ENCODE results near the gene GALNT10.

GALNT10 gene

GRCh38 chr5:154324033-154324432 is 133.5 kb downstream of the GALNT10 start:
- DNase-seq (ENCODE audit: low spot score), result no peak
- TF ChIP-seq, protein P1, sequence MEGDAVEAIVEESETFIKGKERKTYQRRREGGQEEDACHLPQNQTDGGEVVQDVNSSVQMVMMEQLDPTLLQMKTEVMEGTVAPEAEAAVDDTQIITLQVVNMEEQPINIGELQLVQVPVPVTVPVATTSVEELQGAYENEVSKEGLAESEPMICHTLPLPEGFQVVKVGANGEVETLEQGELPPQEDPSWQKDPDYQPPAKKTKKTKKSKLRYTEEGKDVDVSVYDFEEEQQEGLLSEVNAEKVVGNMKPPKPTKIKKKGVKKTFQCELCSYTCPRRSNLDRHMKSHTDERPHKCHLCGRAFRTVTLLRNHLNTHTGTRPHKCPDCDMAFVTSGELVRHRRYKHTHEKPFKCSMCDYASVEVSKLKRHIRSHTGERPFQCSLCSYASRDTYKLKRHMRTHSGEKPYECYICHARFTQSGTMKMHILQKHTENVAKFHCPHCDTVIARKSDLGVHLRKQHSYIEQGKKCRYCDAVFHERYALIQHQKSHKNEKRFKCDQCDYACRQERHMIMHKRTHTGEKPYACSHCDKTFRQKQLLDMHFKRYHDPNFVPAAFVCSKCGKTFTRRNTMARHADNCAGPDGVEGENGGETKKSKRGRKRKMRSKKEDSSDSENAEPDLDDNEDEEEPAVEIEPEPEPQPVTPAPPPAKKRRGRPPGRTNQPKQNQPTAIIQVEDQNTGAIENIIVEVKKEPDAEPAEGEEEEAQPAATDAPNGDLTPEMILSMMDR (IDR thresholded peaks at IDR 0.05; ENCODE audit: extremely low read depth, insufficient read depth, missing control alignments), result no peak
- in situ Hi-C loops (cut with MboI; ENCODE audit: low pct_unique_long_range_greater_than_20kb, low sequenced_read_pairs, unreplicated experiment), result no loop called here

DNA sequence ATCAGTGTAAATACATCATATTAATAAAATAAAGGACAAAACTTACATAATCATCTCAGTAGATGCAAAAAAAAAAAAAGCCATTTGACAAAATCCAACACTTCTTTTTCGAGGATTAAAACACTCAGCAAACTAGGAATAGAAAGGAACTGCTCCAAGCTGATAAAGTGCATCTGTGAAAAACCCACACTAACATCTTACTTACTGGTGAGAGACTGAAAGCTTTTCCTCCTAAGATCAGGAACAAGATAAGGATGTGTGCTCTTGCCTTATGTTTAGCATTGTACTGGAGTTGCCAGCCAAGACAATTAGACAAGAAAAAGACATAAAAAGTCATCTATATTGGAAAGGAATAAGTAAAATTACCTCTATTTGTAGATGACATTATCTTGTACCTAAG is 135.0 kb downstream of the GALNT10 start:
- no peak for DNase-seq (ENCODE audit: low spot score)
- in situ Hi-C loops (cut with MboI; ENCODE audit: low pct_unique_long_range_greater_than_20kb, low sequenced_read_pairs, unreplicated experiment), result no loop called here
- TF ChIP-seq, protein P1 (IDR thresholded peaks at IDR 0.05; ENCODE audit: extremely low read depth, insufficient read depth, missing control alignments), result no peak

DNA sequence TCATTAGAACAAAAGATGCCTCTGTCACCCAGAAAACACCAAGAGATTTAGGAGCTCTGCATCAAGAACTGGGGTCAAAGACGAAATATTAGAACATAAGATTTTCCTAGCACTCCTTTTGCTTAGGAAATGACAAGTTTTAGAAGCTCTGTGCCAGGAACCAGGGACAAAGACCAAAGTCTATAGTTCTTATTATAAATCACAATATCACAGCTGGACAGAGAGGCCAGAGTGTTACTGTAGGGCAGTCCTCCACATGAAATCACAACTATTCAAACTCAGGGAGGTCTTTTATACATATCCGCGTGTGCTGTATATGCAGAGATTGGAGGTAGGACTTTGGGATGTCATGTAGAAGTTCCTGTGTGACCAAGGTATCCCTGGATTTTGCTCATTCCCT is 138.5 kb downstream of the GALNT10 start:
- DNase-seq (ENCODE audit: low spot score), result no peak
- in situ Hi-C loops (cut with MboI; ENCODE audit: low pct_unique_long_range_greater_than_20kb, low sequenced_read_pairs, unreplicated experiment), result no loop called here
- TF ChIP-seq, protein P1 (IDR thresholded peaks at IDR 0.05; ENCODE audit: extremely low read depth, insufficient read depth, missing control alignments), result no peak

DNA sequence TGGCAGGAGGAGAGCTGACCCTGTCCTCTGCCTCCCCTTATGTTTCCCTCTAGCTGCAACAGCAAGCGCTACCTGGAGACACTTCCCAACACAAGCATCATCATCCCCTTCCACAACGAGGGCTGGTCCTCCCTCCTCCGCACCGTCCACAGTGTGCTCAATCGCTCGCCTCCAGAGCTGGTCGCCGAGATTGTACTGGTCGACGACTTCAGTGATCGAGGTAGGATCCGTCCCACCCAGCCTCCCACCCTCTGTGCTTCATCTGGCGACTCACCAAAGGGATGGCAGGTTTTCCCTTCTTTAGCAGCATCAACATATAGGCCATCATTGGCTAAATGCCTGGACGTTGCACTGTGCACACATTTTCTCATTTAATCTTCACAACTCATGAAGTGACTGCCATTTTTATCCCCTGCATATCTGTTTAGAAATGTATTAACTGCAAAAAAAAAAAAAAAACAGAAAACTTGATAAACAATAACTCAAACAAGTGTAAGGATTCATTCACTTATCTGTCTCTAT is 139.0 kb downstream of the GALNT10 start:
- in situ Hi-C loops (cut with MboI; ENCODE audit: low pct_unique_long_range_greater_than_20kb, low sequenced_read_pairs, unreplicated experiment), result no loop called here
- TF ChIP-seq, protein P1 (IDR thresholded peaks at IDR 0.05; ENCODE audit: extremely low read depth, insufficient read depth, missing control alignments), result no peak

GRCh38 chr5:154330097-154330667 is 139.6 kb downstream of the GALNT10 start:
- TF ChIP-seq, protein P1 (IDR thresholded peaks at IDR 0.05; ENCODE audit: extremely low read depth, insufficient read depth, missing control alignments), result no peak
- in situ Hi-C loops (cut with MboI; ENCODE audit: low pct_unique_long_range_greater_than_20kb, low sequenced_read_pairs, unreplicated experiment), result no loop called here
- DNase-seq (ENCODE audit: low spot score), result no peak

More for the DNA sequence above, 139.0 kb downstream of the GALNT10 start:
- no peak for DNase-seq (ENCODE audit: low spot score)

DNA sequence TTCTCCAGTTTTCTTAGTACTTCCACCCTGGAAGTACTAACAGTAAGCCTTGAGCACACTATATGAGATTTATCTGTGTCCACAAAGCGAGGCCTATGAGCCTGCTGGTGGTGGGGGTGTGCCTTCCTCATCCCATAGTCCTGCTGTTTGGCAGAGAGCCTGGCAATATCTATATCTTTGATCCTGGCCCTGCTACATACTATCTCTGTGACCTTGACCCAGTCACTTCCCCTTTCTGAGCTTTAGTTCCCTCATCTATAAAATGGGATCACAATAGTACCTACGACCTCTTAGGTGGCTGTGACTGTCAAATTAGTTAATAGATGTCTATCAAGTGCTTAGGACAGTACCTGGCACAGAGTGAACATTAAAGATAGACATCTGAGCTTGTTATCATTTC is 140.7 kb downstream of the GALNT10 start:
- in situ Hi-C loops (cut with MboI; ENCODE audit: low pct_unique_long_range_greater_than_20kb, low sequenced_read_pairs, unreplicated experiment), result no loop called here
- TF ChIP-seq, protein P1 (IDR thresholded peaks at IDR 0.05; ENCODE audit: extremely low read depth, insufficient read depth, missing control alignments), result no peak
- no peak for DNase-seq (ENCODE audit: low spot score)

All from GM13977 (cell line).